Measurements from ENCODE around the gene MIDN. TPM values are rescaled to one million over a fixed set of nuclear protein-coding genes. Genes with fewer than 3 reads are reported as not detected.
"Not testable (repeated sequence)": the region's sequence is repeated elsewhere in the genome, so short reads cannot be mapped to it uniquely, and the experiment has no call there.

Gene MIDN
- total and polyA plus RNA-seq, 8 donors, result 17.0 to 118 (median 33.2) TPM

DNA sequence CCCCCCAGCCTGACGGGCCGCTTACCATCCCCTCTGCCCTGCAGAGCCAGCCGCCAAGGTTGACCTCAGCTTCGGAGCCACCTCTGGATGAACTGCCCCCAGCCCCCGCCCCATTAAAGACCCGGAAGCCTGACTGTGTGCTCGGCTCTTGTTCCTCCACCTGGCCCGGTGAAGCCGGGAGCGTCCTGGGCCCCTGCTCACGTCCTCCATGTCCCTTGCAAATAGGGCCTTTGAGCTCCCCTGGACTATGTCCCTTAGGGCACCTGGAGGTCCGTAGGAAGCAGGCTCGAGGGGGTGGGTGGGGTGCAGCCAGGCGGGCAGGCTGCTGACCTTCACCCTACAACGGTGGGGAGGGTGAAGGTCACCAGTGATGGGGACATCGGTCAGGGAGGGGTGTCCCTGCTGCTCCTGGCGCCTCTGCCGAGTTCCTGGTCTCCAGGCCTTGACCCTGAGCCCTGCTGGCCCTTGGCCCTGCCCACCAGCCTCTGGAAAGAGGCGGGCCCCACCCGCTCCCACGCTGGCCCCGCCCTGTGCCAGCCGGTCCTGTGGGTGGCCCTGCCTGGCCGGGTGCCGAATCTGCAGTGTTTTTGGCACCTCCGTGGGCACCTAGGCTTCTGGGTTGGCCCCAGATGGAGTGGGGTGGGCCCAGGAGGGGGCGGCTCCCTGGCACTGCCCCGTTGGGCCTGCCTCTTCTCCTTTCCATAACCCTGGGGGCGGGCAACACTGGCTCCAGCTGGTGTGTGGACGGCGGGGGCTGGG is 3.5 kb upstream of the MIDN start:
- peak; percentile 70 to 88 for DNase-seq
- peaks cover 66 to 79% (median 78%) of the 10 kb centered on the region in 4 donors for H3K4me1 ChIP-seq

GRCh38 chr19:1245494-1246264 is 2.7 kb upstream of the MIDN start:
- no peaks in the 10 kb centered on the region for H3K9me3 ChIP-seq
- H3K27ac ChIP-seq, result peak overlapping the region; percentile 80 to 100 (median 95)
- intact Hi-C loops (cut with DNase I; ENCODE audit: low total_unique reads), result loop anchor here (2.0 kb wide), 1 partner anchor 21 kb away; no protein-coding TSS in a partner anchor
- H3K4me3 ChIP-seq, result peak overlapping the region in 3 of 4 donors; percentile 12 to 84 (median 28)
- TF ChIP-seq EP300 (IDR thresholded peaks at IDR 0.05), result peak; percentile 80
- peak; percentile 31 to 60 (median 50) for TF ChIP-seq POLR2AphosphoS5 (IDR thresholded peaks at IDR 0.05)
- TF ChIP-seq POLR2A (IDR thresholded peaks at IDR 0.05), result no peak
- TF ChIP-seq CTCF (IDR thresholded peaks at IDR 0.05), result no peak
- peaks cover 0 to 10% (median 4%) of the 10 kb centered on the region in 4 donors for H3K36me3 ChIP-seq
- peak; percentile 69 to 74 for DNase-seq
- peaks cover 62 to 71% (median 71%) of the 10 kb centered on the region in 4 donors for H3K4me1 ChIP-seq
- no peaks in the 10 kb centered on the region for H3K27me3 ChIP-seq
- WGBS, 5 donors, result 53 to 59% (median 59%) methylated on average over 10 to 26 of the region's 26 CpGs

More for the DNA sequence above, 3.5 kb upstream of the MIDN start:
- peak overlapping the region; percentile 1 to 84 (median 20) for H3K4me3 ChIP-seq
- no peaks in the 10 kb centered on the region for H3K9me3 ChIP-seq
- TF ChIP-seq EP300 (IDR thresholded peaks at IDR 0.05), result no peak
- peak in 1 of 3 donors; percentile 66 for TF ChIP-seq POLR2AphosphoS5 (IDR thresholded peaks at IDR 0.05)
- WGBS, 5 donors, result 2 to 31% (median 10%) methylated on average over 8 to 31 of the region's 31 CpGs
- H3K36me3 ChIP-seq, result peaks cover 0 to 5% (median 0%) of the 10 kb centered on the region in 4 donors
- intact Hi-C loops (cut with DNase I; ENCODE audit: low total_unique reads), result loop anchor here (2.0 kb wide), 1 partner anchor 22 kb away; no protein-coding TSS in a partner anchor
- no peaks in the 10 kb centered on the region for H3K27me3 ChIP-seq
- H3K27ac ChIP-seq, result peak overlapping the region; percentile 80 to 100 (median 95)

- intact Hi-C loops (cut with DNase I; ENCODE audit: low total_unique reads); H3K4me3 ChIP-seq; H3K27me3 ChIP-seq; H3K9me3 ChIP-seq: not testable (repeated sequence)
- Histone ChIP-seq H3K27ac (peak overlapping the region; percentile 13 to 100 (median 95)), H3K36me3 (peaks cover 2 to 18% (median 10%) of the 10 kb centered on the region in 4 donors), H3K4me1 (peaks cover 56 to 69% (median 67%) of the 10 kb centered on the region in 4 donors)
- peak in 1 of 2 donors; percentile 82 for DNase-seq
- 68 to 75% (median 74%) methylated on average over 22 to 27 of the region's 27 CpGs for WGBS, 5 donors
These were observed 1.9 kb upstream of the MIDN start for GRCh38 chr19:1246265-1247087.

DNA sequence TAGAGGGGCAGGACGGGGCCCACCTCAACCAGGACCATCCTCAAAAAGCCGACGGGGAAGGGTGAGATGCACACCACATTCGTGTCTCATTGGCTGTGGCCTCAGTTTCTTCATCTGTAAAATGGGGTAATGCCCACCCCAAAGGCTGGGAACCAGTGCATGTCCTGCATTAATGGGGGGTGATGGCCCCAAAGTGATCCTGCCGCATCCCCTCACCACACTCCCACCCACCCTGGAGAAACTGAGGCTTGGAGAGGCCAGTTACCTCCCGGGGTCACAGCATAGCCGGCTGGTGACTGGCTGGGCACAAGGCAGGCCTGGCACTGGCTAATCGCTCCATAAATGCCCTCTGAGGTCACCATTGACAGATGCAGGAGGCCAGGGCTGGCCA is 640 bp upstream of the MIDN start:
- H3K4me3 ChIP-seq, result peak overlapping the region; percentile 68 to 94 (median 84)

More for the DNA sequence above, 640 bp upstream of the MIDN start:
- peaks cover 9 to 25% (median 15%) of the 10 kb centered on the region in 4 donors for H3K36me3 ChIP-seq
- DNase-seq, result no peak
- no peak for TF ChIP-seq CTCF (IDR thresholded peaks at IDR 0.05)
- no peak for TF ChIP-seq POLR2AphosphoS5 (IDR thresholded peaks at IDR 0.05)
- no peak for TF ChIP-seq EP300 (IDR thresholded peaks at IDR 0.05)
- TF ChIP-seq POLR2A (IDR thresholded peaks at IDR 0.05), result no peak
- no peaks in the 10 kb centered on the region for H3K9me3 ChIP-seq
- H3K27ac ChIP-seq, result peak overlapping the region; percentile 95 to 100 (median 100)
- H3K27me3 ChIP-seq, result no peaks in the 10 kb centered on the region
- WGBS, 5 donors, result 51 to 78% (median 60%) methylated on average over 5 to 8 of the region's 8 CpGs
- H3K4me1 ChIP-seq, result peaks cover 60 to 74% (median 66%) of the 10 kb centered on the region in 4 donors
- intact Hi-C loops (cut with DNase I; ENCODE audit: low total_unique reads), result no loop called here
